ES-I3 (cell line): ENCODE measurements around the gene TTLL6.
A peak's percentile ranks its signal among the peaks of the same experiment; 100 is the strongest.

Experiments
- H3K36me3 ChIP-seq: 2 replicates; pipeline ENCODE4 v1.6.1; 2013; ENCODE audit warnings: mild to moderate bottlenecking, low read length, control low read depth, moderate library complexity; ENCODE audit not compliant: insufficient read depth
- H3K4me1 ChIP-seq: 2 replicates; pipeline ENCODE4 v1.6.1; 2013; ENCODE audit warnings: mild to moderate bottlenecking, control low read depth, low read length; ENCODE audit not compliant: insufficient read depth
- H3K9ac ChIP-seq: 2 replicates; pipeline ENCODE4 v1.6.1; 2013; ENCODE audit warnings: low read depth, mild to moderate bottlenecking, low read length, moderate library complexity
- H3K9me3 ChIP-seq: 2 replicates; pipeline ENCODE4 v1.6.1; 2013; ENCODE audit warnings: mild to moderate bottlenecking, low read length, moderate library complexity; ENCODE audit not compliant: control insufficient read depth, insufficient read depth

Gene TTLL6

GRCh38 chr17:48730240-48730550 lies 86.8 kb downstream of the TTLL6 start:
- no peaks in the 10 kb centered on the region for H3K36me3 ChIP-seq
- H3K9ac ChIP-seq = no peak overlapping the region
- no peaks in the 10 kb centered on the region for H3K9me3 ChIP-seq
- peaks cover 3% of the 10 kb centered on the region for H3K4me1 ChIP-seq

GRCh38 chr17:48729335-48730239 lies 87.4 kb downstream of the TTLL6 start:
- Histone ChIP-seq H3K9ac (peak overlapping the region; percentile 0; the same call in 1 of the 2 replicates), H3K36me3 (no peaks in the 10 kb centered on the region), H3K4me1 (peaks cover 3% of the 10 kb centered on the region), H3K9me3 (no peaks in the 10 kb centered on the region)

DNA sequence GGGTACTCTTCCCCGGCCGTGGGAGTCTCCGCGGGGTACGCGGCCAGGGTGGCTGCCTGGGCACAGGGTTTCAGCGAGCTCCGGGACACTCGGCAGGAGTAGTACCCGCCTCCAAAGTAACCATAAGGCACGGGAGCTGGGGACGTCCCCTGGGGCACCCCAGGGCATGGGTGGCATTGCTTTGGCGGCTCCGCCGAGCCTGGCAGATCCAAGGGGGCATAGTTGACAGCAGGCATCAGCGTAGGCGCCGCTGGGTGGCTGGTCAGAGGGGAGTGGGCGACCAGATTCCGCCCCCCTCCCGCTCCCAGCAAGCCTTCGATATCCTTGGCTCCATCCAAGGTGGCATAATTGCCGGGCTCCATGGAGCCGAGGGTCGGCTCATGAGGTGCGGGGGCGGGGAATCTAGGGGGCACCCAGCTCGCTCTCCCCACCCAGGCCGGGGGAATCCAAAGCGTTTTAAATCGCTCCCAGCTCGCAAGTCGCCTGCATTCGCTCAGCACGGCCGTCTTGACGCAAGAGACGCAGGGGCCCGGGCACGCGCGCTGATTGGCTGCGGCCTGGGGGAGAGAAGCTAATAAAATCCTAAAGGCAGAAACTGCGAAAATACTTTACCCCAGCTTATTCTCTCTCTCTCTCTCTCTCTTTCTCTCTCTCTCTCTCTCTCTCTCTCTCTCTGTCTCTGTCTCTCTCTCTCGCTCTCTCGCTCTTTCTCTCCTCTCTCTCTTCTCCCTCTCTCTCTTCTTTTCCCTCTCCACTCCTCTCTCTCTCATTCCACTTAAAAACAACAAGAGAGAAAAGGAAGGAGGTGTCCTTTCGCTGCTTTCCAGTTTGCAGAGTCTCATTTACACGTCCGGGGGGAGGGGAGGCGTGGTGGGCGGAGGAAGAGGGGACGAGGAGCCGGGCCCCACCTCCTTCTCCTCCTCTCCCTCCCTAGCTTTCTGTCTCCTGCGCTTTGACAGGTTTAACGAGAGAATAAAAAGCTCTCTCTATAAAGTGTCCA lies 88.5 kb downstream of the TTLL6 start, which contains the start of gene HOXB13:
HOXB13 (minus strand) TSS at position 519 of the 1,000 bp plus-strand sequence; CDS start at position 362, 157 bp downstream.
- H3K36me3 ChIP-seq = no peaks in the 10 kb centered on the region
- peak within 1 kb of the TSS; percentile 57; the same call in 1 of the 2 replicates for H3K9ac ChIP-seq
- no peaks in the 10 kb centered on the region for H3K9me3 ChIP-seq
- peaks cover 7% of the 10 kb centered on the region for H3K4me1 ChIP-seq

DNA sequence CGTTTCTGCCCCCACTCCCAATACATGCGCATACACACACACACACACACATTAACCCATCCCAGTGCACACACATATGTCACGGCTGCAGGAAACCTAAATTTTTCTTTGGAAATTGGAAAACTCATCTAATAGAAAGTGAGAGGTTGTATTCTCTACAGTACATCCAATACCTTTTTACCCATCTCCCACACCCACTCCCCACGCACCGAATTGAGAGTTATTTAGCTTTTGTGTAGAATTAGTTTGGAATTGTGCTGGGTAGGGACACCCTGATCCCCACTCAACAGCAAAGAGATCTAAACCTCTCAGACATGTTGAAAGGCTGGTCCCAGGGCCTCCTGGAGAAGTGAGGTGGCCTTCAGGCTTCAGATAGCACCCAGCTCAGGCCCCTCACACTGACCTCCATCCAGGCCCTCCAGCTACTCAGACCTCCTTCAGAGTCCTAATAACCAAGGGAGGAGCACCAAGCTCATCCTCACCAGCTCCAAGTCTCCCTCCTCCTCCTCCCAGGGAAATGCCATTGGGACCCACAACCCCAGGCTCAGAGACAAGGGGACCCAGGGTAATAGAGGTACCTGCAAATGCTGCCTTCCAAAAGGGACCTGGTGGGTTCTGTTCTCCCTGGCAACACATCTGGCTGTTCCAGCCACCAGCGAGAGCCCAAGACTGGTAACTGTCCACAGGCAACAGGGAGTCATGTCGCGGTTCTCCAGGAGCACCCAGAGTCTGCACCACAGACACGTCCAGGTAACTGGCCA lies 89.4 kb downstream of the TTLL6 start:
- Histone ChIP-seq H3K36me3 (no peaks in the 10 kb centered on the region), H3K9ac (no peak overlapping the region; the same call in 1 of the 2 replicates), H3K4me1 (peaks cover 5% of the 10 kb centered on the region), H3K9me3 (no peaks in the 10 kb centered on the region)

GRCh38 chr17:48726916-48727286 lies 90.1 kb downstream of the TTLL6 start:
- H3K36me3 ChIP-seq = no peaks in the 10 kb centered on the region
- H3K9me3 ChIP-seq = no peaks in the 10 kb centered on the region
- H3K4me1 ChIP-seq = peaks cover 4% of the 10 kb centered on the region; the same call in 1 of the 2 replicates
- H3K9ac ChIP-seq = no peak overlapping the region

- no peak overlapping the region for H3K9ac ChIP-seq
- H3K4me1 ChIP-seq = peaks cover 4% of the 10 kb centered on the region; the same call in 1 of the 2 replicates
- no peaks in the 10 kb centered on the region for H3K9me3 ChIP-seq
- no peaks in the 10 kb centered on the region for H3K36me3 ChIP-seq
Observed at GRCh38 chr17:48726114-48726915, 90.7 kb downstream of the TTLL6 start.

DNA sequence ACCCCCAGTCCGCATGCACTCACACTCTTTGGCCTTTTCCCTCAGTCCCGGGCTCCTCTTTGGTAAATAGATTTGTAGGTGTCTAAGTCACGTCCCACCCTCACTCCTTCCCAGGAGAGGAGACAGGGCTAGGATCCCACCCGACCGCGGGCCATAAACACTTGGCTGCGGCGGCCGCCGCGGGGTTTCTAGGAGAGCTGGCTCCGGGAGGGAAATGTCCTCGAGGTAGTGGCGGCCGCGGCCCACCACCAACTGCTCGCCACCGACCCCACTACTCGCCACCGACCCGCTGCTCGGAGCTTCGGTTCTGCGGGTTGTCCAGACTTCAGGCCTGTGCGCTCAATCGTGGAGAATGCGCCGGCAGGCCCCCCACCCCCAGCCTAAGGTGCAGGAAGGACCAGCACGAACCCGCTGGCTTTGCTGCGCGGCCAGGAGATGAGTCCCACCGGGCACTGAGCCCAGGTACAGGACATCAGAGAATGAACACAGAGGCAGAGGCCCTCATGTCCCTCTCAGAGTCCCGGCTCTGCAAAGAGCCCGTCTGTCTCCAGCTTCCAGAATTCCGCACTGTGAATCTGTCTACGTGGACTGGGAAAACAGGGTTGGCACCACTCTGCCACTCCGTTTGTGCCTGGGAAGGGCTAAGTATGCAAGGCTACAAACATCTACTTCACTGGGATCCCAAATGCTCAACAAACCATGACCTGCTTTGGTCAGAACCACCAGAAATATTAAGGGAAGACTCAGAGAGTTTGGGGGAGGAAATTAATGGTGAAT lies 91.6 kb downstream of the TTLL6 start:
- H3K9me3 ChIP-seq = no peaks in the 10 kb centered on the region
- H3K36me3 ChIP-seq = no peaks in the 10 kb centered on the region
- H3K9ac ChIP-seq = no peak overlapping the region
- H3K4me1 ChIP-seq = peaks cover 10% of the 10 kb centered on the region

GRCh38 chr17:48725004-48725287 lies 92.1 kb downstream of the TTLL6 start:
- Histone ChIP-seq H3K9me3 (no peaks in the 10 kb centered on the region), H3K9ac (no peak overlapping the region), H3K4me1 (peaks cover 16% of the 10 kb centered on the region), H3K36me3 (no peaks in the 10 kb centered on the region)

GRCh38 chr17:48724251-48725003 lies 92.6 kb downstream of the TTLL6 start:
- peaks cover 17% of the 10 kb centered on the region for H3K4me1 ChIP-seq
- H3K9me3 ChIP-seq = no peaks in the 10 kb centered on the region
- no peaks in the 10 kb centered on the region for H3K36me3 ChIP-seq
- peak overlapping the region; percentile 54; the same call in 1 of the 2 replicates for H3K9ac ChIP-seq

DNA sequence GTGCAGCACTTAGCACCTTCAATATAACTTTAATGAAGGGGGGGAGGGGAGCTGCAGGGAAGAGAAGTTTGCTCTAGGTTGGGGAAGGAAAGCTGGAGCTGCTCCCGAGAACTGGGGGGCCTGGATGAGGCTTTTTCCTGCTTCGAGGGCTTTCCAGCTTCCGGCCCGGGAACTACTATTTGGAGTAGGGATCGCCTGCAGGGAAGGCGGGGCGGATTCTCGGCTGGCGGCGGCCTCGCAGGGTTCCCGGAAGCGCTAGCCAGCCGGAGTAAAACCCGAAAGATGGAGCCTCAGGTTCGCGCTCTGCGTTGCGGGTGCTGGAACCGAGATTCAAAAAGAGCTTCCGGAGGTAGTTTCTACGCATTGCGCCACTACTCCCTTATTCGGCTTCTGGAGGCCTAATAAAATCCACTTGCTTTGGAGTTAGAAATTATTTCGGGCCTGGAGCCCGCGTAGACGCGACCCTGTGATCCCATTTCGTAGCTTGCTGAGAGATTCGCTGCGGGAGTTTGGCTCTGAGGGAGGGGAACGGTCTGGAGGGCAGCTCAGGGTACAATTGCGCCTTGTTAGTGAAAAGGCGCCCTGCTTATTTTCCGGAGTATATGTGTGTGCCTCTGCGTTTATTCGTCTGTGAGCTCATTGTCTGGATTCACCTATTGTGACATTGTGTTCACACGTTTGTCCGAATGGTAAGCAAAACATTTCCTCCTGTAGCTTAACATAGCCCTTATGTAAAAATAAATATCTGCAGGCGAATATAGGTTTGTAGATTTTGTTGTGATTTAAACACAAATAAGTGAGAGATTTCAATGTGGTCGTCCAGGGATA lies 93.4 kb downstream of the TTLL6 start:
- H3K9ac ChIP-seq = peak overlapping the region; percentile 54; the same call in 1 of the 2 replicates
- H3K36me3 ChIP-seq = no peaks in the 10 kb centered on the region
- H3K9me3 ChIP-seq = no peaks in the 10 kb centered on the region
- peaks cover 17% of the 10 kb centered on the region for H3K4me1 ChIP-seq

GRCh38 chr17:48722915-48723422 lies 94.1 kb downstream of the TTLL6 start, which contains the start of gene PRAC2:
PRAC2 (plus strand) TSS chr17:48723185; CDS start chr17:48724411, 1,226 bp downstream.
- Histone ChIP-seq H3K9ac (peak within 1 kb of the TSS; percentile 54), H3K9me3 (no peaks in the 10 kb centered on the region)

More at GRCh38 chr17:48722915-48723422, 94.1 kb downstream of the TTLL6 start, which contains the start of gene PRAC2:
- Histone ChIP-seq H3K4me1 (peaks cover 17% of the 10 kb centered on the region), H3K36me3 (no peaks in the 10 kb centered on the region)
